Measurements from ENCODE around the gene ST3GAL2. TPM values are rescaled to one million over a fixed set of nuclear protein-coding genes. Genes with fewer than 3 reads are reported as not detected.

ST3GAL2 gene
- total RNA-seq, 3 donors from 2014 or later: 7.8 to 13.4 (median 11.5) TPM

DNA sequence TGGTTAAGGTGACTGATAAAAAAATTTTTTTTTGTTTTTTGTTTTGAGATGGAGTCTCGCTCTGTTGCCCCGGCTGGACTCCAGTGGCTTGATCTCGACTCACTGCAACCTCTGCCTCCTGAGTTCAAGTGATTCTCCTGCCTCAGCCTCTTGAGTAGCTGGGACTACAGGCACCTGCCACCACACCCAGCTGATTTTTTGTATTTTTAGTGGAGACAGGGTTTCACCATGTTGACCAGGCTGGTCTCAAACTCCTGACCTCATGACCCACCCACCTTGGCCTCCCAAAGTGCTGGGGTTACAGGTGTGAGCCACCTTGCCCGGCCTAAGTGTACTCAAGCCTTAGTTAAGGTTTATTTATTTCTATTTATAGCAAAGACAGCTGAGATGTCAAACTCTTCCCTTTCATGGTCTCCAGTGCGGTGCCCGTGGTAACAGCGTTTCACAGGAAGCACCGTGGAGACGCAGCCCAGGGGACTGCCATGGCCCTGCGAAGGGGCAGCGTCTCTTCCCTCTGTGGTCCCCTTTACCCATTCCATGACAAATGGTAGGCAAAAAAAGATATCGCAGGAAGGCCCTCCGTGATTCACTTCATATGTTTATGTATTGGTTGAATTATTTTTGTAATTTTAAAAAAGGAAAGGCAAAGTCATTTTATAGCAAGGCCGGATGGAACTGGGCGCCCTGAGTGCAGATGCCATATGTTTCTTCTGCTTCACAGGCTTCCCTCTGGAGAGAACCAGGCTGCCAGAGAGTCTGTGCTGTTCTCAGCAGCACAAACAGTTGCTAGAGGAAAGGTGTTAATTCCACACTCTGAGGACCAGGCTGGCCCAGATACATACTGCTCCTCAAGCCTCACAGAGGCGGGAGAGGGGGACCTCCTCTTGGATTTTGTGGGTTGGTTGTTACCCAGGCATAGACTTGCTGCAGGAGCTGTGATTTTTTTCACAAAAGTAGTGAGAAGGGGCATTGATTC, 63.0 kb downstream of the ST3GAL2 start:
- intact Hi-C loops (cut with DNase I; ENCODE audit: low total_unique reads): no loop called here
- no peak for DNase-seq (ENCODE audit: low spot score in 2 of 2)

DNA sequence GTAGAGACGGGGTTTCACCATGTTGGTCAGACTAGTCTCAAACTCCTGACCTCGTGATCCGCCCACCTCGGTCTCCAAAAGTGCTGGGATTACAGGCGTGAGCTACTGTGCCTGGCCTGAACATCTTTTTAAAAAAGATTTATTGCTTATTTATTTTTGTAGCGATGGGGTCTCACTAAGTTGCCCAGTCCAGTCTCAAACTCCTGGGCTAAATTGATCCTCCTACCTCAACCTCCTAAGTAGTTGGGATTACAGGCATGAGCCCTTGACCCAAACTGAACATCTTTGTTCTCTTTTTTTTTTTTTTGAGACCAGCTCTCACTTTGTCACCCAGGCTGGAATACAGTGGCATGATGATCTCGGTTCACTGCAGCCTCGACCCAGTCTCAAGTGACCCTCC, 64.7 kb downstream of the ST3GAL2 start:
- no peaks in the 10 kb centered on the region for H3K27me3 ChIP-seq
- no peaks in the 10 kb centered on the region for H3K9me3 ChIP-seq
- no peaks in the 10 kb centered on the region for H3K4me1 ChIP-seq
- H3K27ac ChIP-seq: no peak overlapping the region
- H3K36me3 ChIP-seq: no peaks in the 10 kb centered on the region
- no peak for DNase-seq (ENCODE audit: low spot score in 2 of 2)
- no peak overlapping the region for H3K4me3 ChIP-seq
- no peak for TF ChIP-seq POLR2AphosphoS5 (IDR thresholded peaks at IDR 0.05)
- no peak for TF ChIP-seq POLR2A (IDR thresholded peaks at IDR 0.05)
- TF ChIP-seq, protein P1, sequence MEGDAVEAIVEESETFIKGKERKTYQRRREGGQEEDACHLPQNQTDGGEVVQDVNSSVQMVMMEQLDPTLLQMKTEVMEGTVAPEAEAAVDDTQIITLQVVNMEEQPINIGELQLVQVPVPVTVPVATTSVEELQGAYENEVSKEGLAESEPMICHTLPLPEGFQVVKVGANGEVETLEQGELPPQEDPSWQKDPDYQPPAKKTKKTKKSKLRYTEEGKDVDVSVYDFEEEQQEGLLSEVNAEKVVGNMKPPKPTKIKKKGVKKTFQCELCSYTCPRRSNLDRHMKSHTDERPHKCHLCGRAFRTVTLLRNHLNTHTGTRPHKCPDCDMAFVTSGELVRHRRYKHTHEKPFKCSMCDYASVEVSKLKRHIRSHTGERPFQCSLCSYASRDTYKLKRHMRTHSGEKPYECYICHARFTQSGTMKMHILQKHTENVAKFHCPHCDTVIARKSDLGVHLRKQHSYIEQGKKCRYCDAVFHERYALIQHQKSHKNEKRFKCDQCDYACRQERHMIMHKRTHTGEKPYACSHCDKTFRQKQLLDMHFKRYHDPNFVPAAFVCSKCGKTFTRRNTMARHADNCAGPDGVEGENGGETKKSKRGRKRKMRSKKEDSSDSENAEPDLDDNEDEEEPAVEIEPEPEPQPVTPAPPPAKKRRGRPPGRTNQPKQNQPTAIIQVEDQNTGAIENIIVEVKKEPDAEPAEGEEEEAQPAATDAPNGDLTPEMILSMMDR (IDR thresholded peaks at IDR 0.05): no peak
- intact Hi-C loops (cut with DNase I; ENCODE audit: low total_unique reads): no loop called here

More for the DNA sequence above, 63.0 kb downstream of the ST3GAL2 start:
- no peak overlapping the region for H3K4me3 ChIP-seq
- no peak overlapping the region for H3K27ac ChIP-seq
- no peaks in the 10 kb centered on the region for H3K9me3 ChIP-seq
- TF ChIP-seq POLR2AphosphoS5 (IDR thresholded peaks at IDR 0.05) (no peak), POLR2A (IDR thresholded peaks at IDR 0.05) (no peak)
- TF ChIP-seq, protein P1 (IDR thresholded peaks at IDR 0.05): no peak
- peaks cover 0 to 9% of the 10 kb centered on the region in 2 donors for H3K4me1 ChIP-seq
- H3K27me3 ChIP-seq: no peaks in the 10 kb centered on the region
- no peaks in the 10 kb centered on the region for H3K36me3 ChIP-seq

DNA sequence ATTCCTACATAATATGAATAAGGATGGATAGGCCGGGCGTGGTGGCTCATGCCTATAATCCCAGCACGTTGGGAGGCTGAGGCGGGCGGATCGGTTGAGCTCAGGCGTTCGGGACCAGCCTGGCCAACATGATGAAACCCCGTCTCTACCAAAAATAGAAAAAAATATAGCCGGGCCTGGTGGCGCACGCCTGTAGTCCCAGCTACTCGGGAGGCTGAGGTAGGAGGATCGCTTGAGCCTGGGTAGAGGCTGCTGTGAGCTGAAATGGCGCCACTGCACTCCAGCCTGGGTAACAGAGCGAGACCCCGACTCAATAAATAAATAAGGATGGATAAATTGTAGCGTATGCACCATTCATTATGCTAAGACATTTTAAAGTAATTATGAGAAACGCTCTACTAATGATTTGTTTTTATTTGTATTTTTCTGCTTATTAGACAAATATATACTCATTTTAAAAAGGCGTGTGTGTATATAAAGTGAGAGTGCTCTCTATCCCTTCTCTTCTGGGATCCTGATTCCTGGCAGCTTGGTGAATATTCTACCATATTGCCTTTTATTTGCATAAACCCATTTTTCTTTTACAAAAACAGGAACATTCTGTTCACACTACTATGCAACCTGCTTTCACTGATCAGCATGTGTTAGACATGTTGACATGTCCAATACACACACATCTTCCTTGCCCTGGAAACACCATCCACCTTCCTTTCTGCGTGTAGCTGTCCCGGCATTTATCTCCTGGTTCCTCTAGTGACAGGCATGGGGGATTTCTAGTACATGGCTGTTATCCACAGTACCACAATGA, 65.8 kb downstream of the ST3GAL2 start:
- TF ChIP-seq, protein P1 (IDR thresholded peaks at IDR 0.05): no peak
- TF ChIP-seq POLR2A (IDR thresholded peaks at IDR 0.05) (no peak), POLR2AphosphoS5 (IDR thresholded peaks at IDR 0.05) (no peak)
- intact Hi-C loops (cut with DNase I; ENCODE audit: low total_unique reads): no loop called here

DNA sequence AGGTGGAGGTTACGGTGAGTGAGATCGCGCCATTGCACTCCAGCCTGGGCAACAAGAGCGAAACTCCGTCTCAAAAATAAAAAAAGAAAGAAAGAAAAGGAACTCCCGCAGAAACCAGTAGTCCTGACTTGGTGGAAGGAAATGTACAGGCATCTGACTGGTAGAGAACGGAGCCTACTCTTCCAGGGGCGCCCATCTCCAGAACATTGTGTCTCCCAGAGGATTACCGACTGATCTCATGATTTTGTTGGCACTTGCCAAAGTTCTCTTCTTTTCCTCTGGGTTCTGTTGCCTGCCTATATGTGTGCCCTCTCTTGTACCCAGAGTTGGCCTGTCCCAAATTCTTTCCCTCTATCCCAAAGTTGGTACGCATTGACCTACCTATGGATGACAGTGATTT, 68.0 kb downstream of the ST3GAL2 start:
- Histone ChIP-seq H3K4me1 (no peaks in the 10 kb centered on the region), H3K4me3 (no peak overlapping the region), H3K36me3 (no peaks in the 10 kb centered on the region), H3K27ac (no peak overlapping the region), H3K9me3 (no peaks in the 10 kb centered on the region), H3K27me3 (no peaks in the 10 kb centered on the region)
- intact Hi-C loops (cut with DNase I; ENCODE audit: low total_unique reads): no loop called here
- no peak for DNase-seq (ENCODE audit: low spot score in 2 of 2)
- TF ChIP-seq POLR2A (IDR thresholded peaks at IDR 0.05) (no peak), POLR2AphosphoS5 (IDR thresholded peaks at IDR 0.05) (no peak)
- TF ChIP-seq, protein P1 (IDR thresholded peaks at IDR 0.05): no peak

More for the DNA sequence above, 65.8 kb downstream of the ST3GAL2 start:
- no peaks in the 10 kb centered on the region for H3K4me1 ChIP-seq
- DNase-seq (ENCODE audit: low spot score in 2 of 2): no peak
- H3K4me3 ChIP-seq: no peak overlapping the region
- H3K27ac ChIP-seq: no peak overlapping the region
- no peaks in the 10 kb centered on the region for H3K9me3 ChIP-seq
- H3K27me3 ChIP-seq: no peaks in the 10 kb centered on the region
- H3K36me3 ChIP-seq: no peaks in the 10 kb centered on the region
